ENCODE results near the gene SLC3A2. TPM values are rescaled to one million over a fixed set of nuclear protein-coding genes. Genes with fewer than 3 reads are reported as not detected.
A peak's percentile ranks its signal among the peaks of the same experiment; 100 is the strongest.

Gene SLC3A2
- total and polyA plus RNA-seq, 2 of the 13 experiments (the other 11 are each of a cell fraction or from before 2014, with no cell fraction given): 213 to 226 TPM

DNA sequence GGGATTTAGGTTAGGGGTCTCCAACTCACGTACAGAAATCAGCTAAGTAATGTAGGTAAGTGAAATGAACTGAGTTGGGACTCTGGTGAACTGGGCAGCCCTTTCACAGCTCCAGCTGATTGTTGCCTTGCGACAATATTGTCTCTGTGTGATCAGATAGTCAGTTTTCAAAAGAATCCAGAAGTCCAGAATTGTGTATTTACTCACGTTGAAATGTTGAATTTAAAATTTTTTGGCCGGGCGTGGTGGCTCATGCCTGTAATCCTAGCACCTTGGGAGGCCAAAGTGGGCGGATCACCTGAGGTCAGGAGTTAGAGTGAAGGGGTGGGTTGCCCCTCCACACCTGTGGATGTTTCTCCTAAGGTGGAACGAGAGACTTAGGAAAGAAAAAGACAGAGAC, 22.5 kb upstream of the SLC3A2 start:
- Histone ChIP-seq H3K4me1 (ENCODE audit: insufficient read depth, low read length) (peaks cover 77% of the 10 kb centered on the region), H2AFZ (ENCODE audit: low read length) (no peak overlapping the region), H4K20me1 (ENCODE audit: insufficient read depth, low read length) (peaks cover 21% of the 10 kb centered on the region), H3K4me2 (ENCODE audit: low read depth, low read length) (peak overlapping the region; percentile 97), H3K27me3 (ENCODE audit: control insufficient read depth in 1 of 2, insufficient read depth in 2 of 2, low read length in 2 of 2) (no peaks in the 10 kb centered on the region; a peak in 1 of 5 replicates), H3K9me3 (ENCODE audit: low read length) (no peaks in the 10 kb centered on the region), H3K36me3 (replicated peaks in 1 of 2; ENCODE audit: control insufficient read depth in 1 of 2, insufficient read depth in 2 of 2, low read length in 2 of 2) (peaks cover 5 to 20% of the 10 kb centered on the region in 2 experiments), H3K4me3 (replicated peaks in 1 of 3; ENCODE audit: insufficient read depth in 1 of 3, low read depth in 2 of 3, low read length in 3 of 3) (peak overlapping the region; percentile 59 to 86 (median 78); a peak in 5 of 6 replicates), H3K9ac (ENCODE audit: insufficient read depth, low read depth, low read length) (peak overlapping the region; percentile 99), H3K79me2 (ENCODE audit: insufficient read depth, low read length) (peaks cover 73% of the 10 kb centered on the region), H3K27ac (ENCODE audit: extremely low read length, insufficient read depth, low read length) (peak overlapping the region; percentile 91)
- BruUV-seq (replicated peaks): no TSS peak
- 21% methylated on average over 7 of the region's 7 CpGs for WGBS (ENCODE audit: low lambda C conversion rate)
- POLR2A ChIA-PET: interaction anchor here (0.6 to 9.4 kb wide), 10 partner anchors 14 to 131 kb away, joined by 3 to 362 read pairs (median 38); partner anchors contain the start of genes HNRNPUL2, SLC3A2, STX5 and TEX54
- in situ Hi-C loops (cut with HindIII; ENCODE audit: extremely low pct_ligation_motif_present, low pct_unique_long_range_greater_than_20kb): no loop called here
- DNase-seq (ENCODE audit: low spot score) (peak; percentile 50), ATAC-seq (no peak), FAIRE-seq (no peak)
- CTCF ChIA-PET (ENCODE audit: low intra/inter-chr PET ratio, low total read pairs): no interaction called here
- intact Hi-C loops (cut with micrococcal nuclease; ENCODE audit: unreplicated experiment): no loop called here
- peak; percentile 90 for TF ChIP-seq ZNF3 (CRISPR knock-in tag; IDR thresholded peaks at IDR 0.05)
- TF ChIP-seq, protein P1, sequence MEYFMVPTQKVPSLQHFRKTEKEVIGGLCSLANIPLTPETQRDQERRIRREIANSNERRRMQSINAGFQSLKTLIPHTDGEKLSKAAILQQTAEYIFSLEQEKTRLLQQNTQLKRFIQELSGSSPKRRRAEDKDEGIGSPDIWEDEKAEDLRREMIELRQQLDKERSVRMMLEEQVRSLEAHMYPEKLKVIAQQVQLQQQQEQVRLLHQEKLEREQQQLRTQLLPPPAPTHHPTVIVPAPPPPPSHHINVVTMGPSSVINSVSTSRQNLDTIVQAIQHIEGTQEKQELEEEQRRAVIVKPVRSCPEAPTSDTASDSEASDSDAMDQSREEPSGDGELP (IDR thresholded peaks at IDR 0.05; ENCODE audit: borderline replicate concordance, low read depth): peak; percentile 55; the same call in 1 of the 2 replicates
- peak; percentile 44; the same call in 1 of the 2 replicates for TF ChIP-seq TBX2 (CRISPR knock-in tag; IDR thresholded peaks at IDR 0.05; ENCODE audit: borderline replicate concordance)
- TF ChIP-seq, protein P2, sequence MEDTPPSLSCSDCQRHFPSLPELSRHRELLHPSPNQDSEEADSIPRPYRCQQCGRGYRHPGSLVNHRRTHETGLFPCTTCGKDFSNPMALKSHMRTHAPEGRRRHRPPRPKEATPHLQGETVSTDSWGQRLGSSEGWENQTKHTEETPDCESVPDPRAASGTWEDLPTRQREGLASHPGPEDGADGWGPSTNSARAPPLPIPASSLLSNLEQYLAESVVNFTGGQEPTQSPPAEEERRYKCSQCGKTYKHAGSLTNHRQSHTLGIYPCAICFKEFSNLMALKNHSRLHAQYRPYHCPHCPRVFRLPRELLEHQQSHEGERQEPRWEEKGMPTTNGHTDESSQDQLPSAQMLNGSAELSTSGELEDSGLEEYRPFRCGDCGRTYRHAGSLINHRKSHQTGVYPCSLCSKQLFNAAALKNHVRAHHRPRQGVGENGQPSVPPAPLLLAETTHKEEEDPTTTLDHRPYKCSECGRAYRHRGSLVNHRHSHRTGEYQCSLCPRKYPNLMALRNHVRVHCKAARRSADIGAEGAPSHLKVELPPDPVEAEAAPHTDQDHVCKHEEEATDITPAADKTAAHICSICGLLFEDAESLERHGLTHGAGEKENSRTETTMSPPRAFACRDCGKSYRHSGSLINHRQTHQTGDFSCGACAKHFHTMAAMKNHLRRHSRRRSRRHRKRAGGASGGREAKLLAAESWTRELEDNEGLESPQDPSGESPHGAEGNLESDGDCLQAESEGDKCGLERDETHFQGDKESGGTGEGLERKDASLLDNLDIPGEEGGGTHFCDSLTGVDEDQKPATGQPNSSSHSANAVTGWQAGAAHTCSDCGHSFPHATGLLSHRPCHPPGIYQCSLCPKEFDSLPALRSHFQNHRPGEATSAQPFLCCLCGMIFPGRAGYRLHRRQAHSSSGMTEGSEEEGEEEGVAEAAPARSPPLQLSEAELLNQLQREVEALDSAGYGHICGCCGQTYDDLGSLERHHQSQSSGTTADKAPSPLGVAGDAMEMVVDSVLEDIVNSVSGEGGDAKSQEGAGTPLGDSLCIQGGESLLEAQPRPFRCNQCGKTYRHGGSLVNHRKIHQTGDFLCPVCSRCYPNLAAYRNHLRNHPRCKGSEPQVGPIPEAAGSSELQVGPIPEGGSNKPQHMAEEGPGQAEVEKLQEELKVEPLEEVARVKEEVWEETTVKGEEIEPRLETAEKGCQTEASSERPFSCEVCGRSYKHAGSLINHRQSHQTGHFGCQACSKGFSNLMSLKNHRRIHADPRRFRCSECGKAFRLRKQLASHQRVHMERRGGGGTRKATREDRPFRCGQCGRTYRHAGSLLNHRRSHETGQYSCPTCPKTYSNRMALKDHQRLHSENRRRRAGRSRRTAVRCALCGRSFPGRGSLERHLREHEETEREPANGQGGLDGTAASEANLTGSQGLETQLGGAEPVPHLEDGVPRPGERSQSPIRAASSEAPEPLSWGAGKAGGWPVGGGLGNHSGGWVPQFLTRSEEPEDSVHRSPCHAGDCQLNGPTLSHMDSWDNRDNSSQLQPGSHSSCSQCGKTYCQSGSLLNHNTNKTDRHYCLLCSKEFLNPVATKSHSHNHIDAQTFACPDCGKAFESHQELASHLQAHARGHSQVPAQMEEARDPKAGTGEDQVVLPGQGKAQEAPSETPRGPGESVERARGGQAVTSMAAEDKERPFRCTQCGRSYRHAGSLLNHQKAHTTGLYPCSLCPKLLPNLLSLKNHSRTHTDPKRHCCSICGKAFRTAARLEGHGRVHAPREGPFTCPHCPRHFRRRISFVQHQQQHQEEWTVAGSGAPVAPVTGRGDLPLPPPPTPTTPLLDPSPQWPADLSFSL (CRISPR knock-in tag; IDR thresholded peaks at IDR 0.05): peak; percentile 39; the same call in 1 of the 2 replicates
- TF ChIP-seq TEAD3 (CRISPR knock-in tag; optimal IDR thresholded peaks at IDR 0.05; ENCODE audit: borderline replicate concordance): peak; percentile 25
- no peak for TF ChIP-seq PITX1 (CRISPR knock-in tag; IDR thresholded peaks at IDR 0.05)
- TF ChIP-seq ZNF607 (CRISPR knock-in tag; IDR thresholded peaks at IDR 0.05; ENCODE audit: borderline replicate concordance): no peak
- TF ChIP-seq, protein P3, sequence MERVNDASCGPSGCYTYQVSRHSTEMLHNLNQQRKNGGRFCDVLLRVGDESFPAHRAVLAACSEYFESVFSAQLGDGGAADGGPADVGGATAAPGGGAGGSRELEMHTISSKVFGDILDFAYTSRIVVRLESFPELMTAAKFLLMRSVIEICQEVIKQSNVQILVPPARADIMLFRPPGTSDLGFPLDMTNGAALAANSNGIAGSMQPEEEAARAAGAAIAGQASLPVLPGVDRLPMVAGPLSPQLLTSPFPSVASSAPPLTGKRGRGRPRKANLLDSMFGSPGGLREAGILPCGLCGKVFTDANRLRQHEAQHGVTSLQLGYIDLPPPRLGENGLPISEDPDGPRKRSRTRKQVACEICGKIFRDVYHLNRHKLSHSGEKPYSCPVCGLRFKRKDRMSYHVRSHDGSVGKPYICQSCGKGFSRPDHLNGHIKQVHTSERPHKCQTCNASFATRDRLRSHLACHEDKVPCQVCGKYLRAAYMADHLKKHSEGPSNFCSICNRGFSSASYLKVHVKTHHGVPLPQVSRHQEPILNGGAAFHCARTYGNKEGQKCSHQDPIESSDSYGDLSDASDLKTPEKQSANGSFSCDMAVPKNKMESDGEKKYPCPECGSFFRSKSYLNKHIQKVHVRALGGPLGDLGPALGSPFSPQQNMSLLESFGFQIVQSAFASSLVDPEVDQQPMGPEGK (CRISPR knock-in tag; IDR thresholded peaks at IDR 0.05): 0 out of 2 replicates have a peak, but pooled peaks have one; percentile 8
- TF ChIP-seq ZBTB20 (CRISPR knock-in tag; IDR thresholded peaks at IDR 0.05; ENCODE audit: borderline replicate concordance, low read depth): no peak
- TF ChIP-seq, protein P4, sequence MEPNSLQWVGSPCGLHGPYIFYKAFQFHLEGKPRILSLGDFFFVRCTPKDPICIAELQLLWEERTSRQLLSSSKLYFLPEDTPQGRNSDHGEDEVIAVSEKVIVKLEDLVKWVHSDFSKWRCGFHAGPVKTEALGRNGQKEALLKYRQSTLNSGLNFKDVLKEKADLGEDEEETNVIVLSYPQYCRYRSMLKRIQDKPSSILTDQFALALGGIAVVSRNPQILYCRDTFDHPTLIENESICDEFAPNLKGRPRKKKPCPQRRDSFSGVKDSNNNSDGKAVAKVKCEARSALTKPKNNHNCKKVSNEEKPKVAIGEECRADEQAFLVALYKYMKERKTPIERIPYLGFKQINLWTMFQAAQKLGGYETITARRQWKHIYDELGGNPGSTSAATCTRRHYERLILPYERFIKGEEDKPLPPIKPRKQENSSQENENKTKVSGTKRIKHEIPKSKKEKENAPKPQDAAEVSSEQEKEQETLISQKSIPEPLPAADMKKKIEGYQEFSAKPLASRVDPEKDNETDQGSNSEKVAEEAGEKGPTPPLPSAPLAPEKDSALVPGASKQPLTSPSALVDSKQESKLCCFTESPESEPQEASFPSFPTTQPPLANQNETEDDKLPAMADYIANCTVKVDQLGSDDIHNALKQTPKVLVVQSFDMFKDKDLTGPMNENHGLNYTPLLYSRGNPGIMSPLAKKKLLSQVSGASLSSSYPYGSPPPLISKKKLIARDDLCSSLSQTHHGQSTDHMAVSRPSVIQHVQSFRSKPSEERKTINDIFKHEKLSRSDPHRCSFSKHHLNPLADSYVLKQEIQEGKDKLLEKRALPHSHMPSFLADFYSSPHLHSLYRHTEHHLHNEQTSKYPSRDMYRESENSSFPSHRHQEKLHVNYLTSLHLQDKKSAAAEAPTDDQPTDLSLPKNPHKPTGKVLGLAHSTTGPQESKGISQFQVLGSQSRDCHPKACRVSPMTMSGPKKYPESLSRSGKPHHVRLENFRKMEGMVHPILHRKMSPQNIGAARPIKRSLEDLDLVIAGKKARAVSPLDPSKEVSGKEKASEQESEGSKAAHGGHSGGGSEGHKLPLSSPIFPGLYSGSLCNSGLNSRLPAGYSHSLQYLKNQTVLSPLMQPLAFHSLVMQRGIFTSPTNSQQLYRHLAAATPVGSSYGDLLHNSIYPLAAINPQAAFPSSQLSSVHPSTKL (CRISPR knock-in tag; IDR thresholded peaks at IDR 0.05): peak; percentile 16; the same call in 1 of the 2 replicates
